ENCODE results near the gene C20orf141. TPM values are rescaled to one million over a fixed set of nuclear protein-coding genes. Genes with fewer than 3 reads are reported as not detected.

Gene C20orf141
- total and polyA plus RNA-seq, 2 of the 4 experiments (the other 2 are of a cell fraction): 0.36 to 0.91 TPM

- Histone ChIP-seq H3K14ac (replicated peaks; ENCODE audit: low read depth, low read length) (no peak overlapping the region), H3K4ac (ENCODE audit: low read depth, low read length) (no peak overlapping the region), H3K56ac (ENCODE audit: extremely low read depth, insufficient read depth, low read length) (no peak overlapping the region), H2AFZ (replicated peaks; ENCODE audit: low read length, poor library complexity) (no peak overlapping the region), H2AK9ac (replicated peaks; ENCODE audit: low read depth, low read length, poor library complexity) (no peak overlapping the region), H2AK5ac (ENCODE audit: low read depth, low read length) (no peak overlapping the region), H3K4me3 (ENCODE audit: insufficient read depth, low read depth, low read length) (no peak overlapping the region), H4K8ac (ENCODE audit: low read depth in 2 of 2, low read length in 2 of 2) (no peak overlapping the region), H3K27ac (ENCODE audit: insufficient read depth, low read length) (no peak overlapping the region), H3K4me2 (ENCODE audit: low read depth, low read length) (no peak overlapping the region), H4K91ac (ENCODE audit: insufficient read depth, low read depth, low read length) (no peak overlapping the region), H2BK5ac (ENCODE audit: low read depth, low read length, poor library complexity, severe bottlenecking) (no peak overlapping the region), H3K36me3 (ENCODE audit: control insufficient read depth, insufficient read depth, low read length) (peaks cover 26% of the 10 kb centered on the region), H2BK120ac (ENCODE audit: low read depth, low read length) (no peak overlapping the region), H4K5ac (ENCODE audit: low read depth, low read length) (no peak overlapping the region), H2BK15ac (ENCODE audit: low read depth, low read length) (no peak overlapping the region), H3K9me1 (ENCODE audit: insufficient read depth, low read length) (peaks cover 24% of the 10 kb centered on the region), H3K9me3 (ENCODE audit: control insufficient read depth, insufficient read depth, low read length) (no peaks in the 10 kb centered on the region), H4K20me1 (ENCODE audit: insufficient read depth, low read length) (peaks cover 3% of the 10 kb centered on the region; the same call in 1 of the 2 replicates), H2BK20ac (ENCODE audit: low read depth, low read length) (no peak overlapping the region), H3K23ac (ENCODE audit: low read depth, low read length) (no peak overlapping the region), H3K79me1 (ENCODE audit: low read depth in 1 of 2, low read length in 2 of 2) (peaks cover 4 to 15% of the 10 kb centered on the region in 2 experiments; a peak in 3 of 4 replicates), H3K18ac (ENCODE audit: low read depth, low read length) (no peak overlapping the region), H3K27me3 (ENCODE audit: control insufficient read depth, insufficient read depth, low read length) (no peaks in the 10 kb centered on the region), H3K9ac (ENCODE audit: low read depth, low read length) (no peak overlapping the region), H3K4me1 (ENCODE audit: control insufficient read depth, insufficient read depth, low read length) (peaks cover 7% of the 10 kb centered on the region; the same call in 1 of the 2 replicates)
- TF ChIP-seq BHLHE40 (IDR thresholded peaks at IDR 0.05; ENCODE audit: low read depth, low read length) (no peak), MXI1 (IDR thresholded peaks at IDR 0.05; ENCODE audit: borderline replicate concordance, low read depth, low read length) (no peak), RCOR1 (IDR thresholded peaks at IDR 0.05; ENCODE audit: insufficient replicate concordance, low read length) (no peak), USF2 (IDR thresholded peaks at IDR 0.05; ENCODE audit: low read depth, low read length) (no peak), MAZ (IDR thresholded peaks at IDR 0.05; ENCODE audit: borderline replicate concordance, low read depth, low read length) (no peak), RFX5 (IDR thresholded peaks at IDR 0.05; ENCODE audit: low read depth, low read length) (no peak), ELK1 (IDR thresholded peaks at IDR 0.05; ENCODE audit: borderline replicate concordance, low read depth, low read length) (no peak), MAFK (IDR thresholded peaks at IDR 0.05; ENCODE audit: low read depth, low read length) (no peak), CTCF (conservative IDR thresholded peaks at IDR 0.05; ENCODE audit: low read depth, low read length) (no peak)
- BruUV-seq (replicated peaks): no TSS peak
- ATAC-seq (ENCODE audit: low read depth) (no peak), DNase-seq (no peak)
- intact Hi-C loops (cut with micrococcal nuclease): no loop called here
- dilution Hi-C loops (cut with HindIII; ENCODE audit: low sequenced_read_pairs, unreplicated experiment): no loop called here
- in situ Hi-C loops (cut with MboI; ENCODE audit: low sequenced_read_pairs): loop anchor here (25.0 kb wide), 1 partner anchor 322 kb away; the partner anchor contains the start of gene ZNF343
- ChIA-PET CTCF (no interaction called here), POLR2A (ENCODE audit: unreplicated experiment) (no interaction called here)
- 95% methylated on average over 4 of the region's 14 CpGs; no CpG with 5 or more reads in 1 of the 2 experiments for WGBS, 2 experiments (ENCODE audit: extremely low coverage in 2 of 2, insufficient read length in 1 of 2)
Measured at GRCh38 chr20:2834401-2835110, 19.8 kb downstream of the C20orf141 start.
